NCI-H1417 treated with DMSO at 0.1 percent for 48 hours (cell line): ENCODE measurements around the gene OR6B1.
"Not testable (repeated sequence)": the region's sequence is repeated elsewhere in the genome, so short reads cannot be mapped to it uniquely, and the experiment has no call there.

Source experiments
- DNase-seq: peaks from one replicate; lab custom pipeline; 2025; lab: John Stamatoyannopoulos, UW

OR6B1 gene

GRCh38 chr7:144006029-144006691 lies 6.0 kb downstream of the OR6B1 start:
- DNase-seq, result no peak

GRCh38 chr7:144006692-144007042 lies 6.5 kb downstream of the OR6B1 start:
- no peak for DNase-seq

GRCh38 chr7:144009361-144009760 lies 9.2 kb downstream of the OR6B1 start:
- no peak for DNase-seq

- DNase-seq, result not testable (repeated sequence)
These were observed 9.9 kb downstream of the OR6B1 start for GRCh38 chr7:144010061-144010460.

GRCh38 chr7:144010821-144011220 lies 10.7 kb downstream of the OR6B1 start:
- not testable (repeated sequence) for DNase-seq

- DNase-seq, result no peak
These were observed 11.5 kb downstream of the OR6B1 start for GRCh38 chr7:144011458-144012230.

GRCh38 chr7:144018065-144018464 lies 17.9 kb downstream of the OR6B1 start:
- no peak for DNase-seq

- DNase-seq, result no peak
These were observed 19.3 kb downstream of the OR6B1 start for GRCh38 chr7:144019457-144019856.

GRCh38 chr7:144020340-144020739 lies 20.2 kb downstream of the OR6B1 start:
- no peak for DNase-seq

- DNase-seq, result no peak
These were observed 22.0 kb downstream of the OR6B1 start for GRCh38 chr7:144022169-144022568.

GRCh38 chr7:144023171-144023827 lies 23.2 kb downstream of the OR6B1 start:
- DNase-seq, result no peak

GRCh38 chr7:144024213-144024612 lies 24.1 kb downstream of the OR6B1 start:
- no peak for DNase-seq

GRCh38 chr7:144026203-144026883 lies 26.2 kb downstream of the OR6B1 start:
- DNase-seq, result no peak

- no peak for DNase-seq
These were observed 26.9 kb downstream of the OR6B1 start for GRCh38 chr7:144027070-144027469.

GRCh38 chr7:144027974-144028373 lies 27.9 kb downstream of the OR6B1 start:
- no peak for DNase-seq

- no peak for DNase-seq
These were observed 28.4 kb downstream of the OR6B1 start for GRCh38 chr7:144028547-144028946.

- DNase-seq, result no peak
These were observed 32.4 kb downstream of the OR6B1 start for GRCh38 chr7:144032516-144032915.

- DNase-seq, result no peak
These were observed 33.0 kb downstream of the OR6B1 start for GRCh38 chr7:144032985-144033709.

- no peak for DNase-seq
These were observed 35.3 kb downstream of the OR6B1 start for GRCh38 chr7:144035385-144035784.

- no peak for DNase-seq
These were observed 36.3 kb downstream of the OR6B1 start for GRCh38 chr7:144036302-144036885.

- DNase-seq, result no peak
These were observed 37.4 kb downstream of the OR6B1 start for GRCh38 chr7:144037414-144038035.
